ENCODE data around the gene SESN2. TPM values are rescaled to one million over a fixed set of nuclear protein-coding genes. Genes with fewer than 3 reads are reported as not detected.

The SESN2 gene
- total and polyA plus RNA-seq, 7 donors = 4.9 to 36.5 (median 6.3) TPM

GRCh38 chr1:28288487-28288886, 29.2 kb downstream of the SESN2 start:
- H3K27me3 ChIP-seq = no peaks in the 10 kb centered on the region
- no peak for DNase-seq
- TF ChIP-seq EP300 (IDR thresholded peaks at IDR 0.05) = no peak
- no peak for TF ChIP-seq POLR2AphosphoS5 (IDR thresholded peaks at IDR 0.05)
- TF ChIP-seq CTCF (IDR thresholded peaks at IDR 0.05) = no peak
- TF ChIP-seq POLR2A (IDR thresholded peaks at IDR 0.05) = no peak
- H3K9me3 ChIP-seq = no peaks in the 10 kb centered on the region
- H3K27ac ChIP-seq = no peak overlapping the region
- intact Hi-C loops (cut with DNase I) = no loop called here
- 80 to 87% methylated on average over 8 of the region's 8 CpGs for WGBS, 2 donors
- H3K4me3 ChIP-seq = no peak overlapping the region
- no peaks in the 10 kb centered on the region for H3K36me3 ChIP-seq
- no peaks in the 10 kb centered on the region for H3K4me1 ChIP-seq

GRCh38 chr1:28290851-28291250, 31.5 kb downstream of the SESN2 start:
- Histone ChIP-seq H3K27ac (no peak overlapping the region), H3K9me3 (no peaks in the 10 kb centered on the region), H3K36me3 (no peaks in the 10 kb centered on the region), H3K27me3 (no peaks in the 10 kb centered on the region), H3K4me3 (no peak overlapping the region), H3K4me1 (no peaks in the 10 kb centered on the region)
- intact Hi-C loops (cut with DNase I) = no loop called here
- DNase-seq = no peak
- TF ChIP-seq CTCF (IDR thresholded peaks at IDR 0.05) (no peak), EP300 (IDR thresholded peaks at IDR 0.05) (no peak), POLR2AphosphoS5 (IDR thresholded peaks at IDR 0.05) (no peak), POLR2A (IDR thresholded peaks at IDR 0.05) (no peak)
- 14 to 59% methylated on average over 2 of the region's 2 CpGs for WGBS, 2 donors

GRCh38 chr1:28291711-28292110, 32.4 kb downstream of the SESN2 start:
- H3K4me3 ChIP-seq = no peak overlapping the region
- TF ChIP-seq POLR2A (IDR thresholded peaks at IDR 0.05) (no peak), POLR2AphosphoS5 (IDR thresholded peaks at IDR 0.05) (no peak), EP300 (IDR thresholded peaks at IDR 0.05) (no peak), CTCF (IDR thresholded peaks at IDR 0.05) (no peak)
- no peaks in the 10 kb centered on the region for H3K27me3 ChIP-seq
- DNase-seq = no peak
- no peak overlapping the region for H3K27ac ChIP-seq
- no peaks in the 10 kb centered on the region for H3K36me3 ChIP-seq
- intact Hi-C loops (cut with DNase I) = no loop called here
- no peaks in the 10 kb centered on the region for H3K4me1 ChIP-seq
- WGBS, 2 donors = 38 to 52% methylated on average over 6 of the region's 6 CpGs
- no peaks in the 10 kb centered on the region for H3K9me3 ChIP-seq

- DNase-seq = no peak
- Histone ChIP-seq H3K27me3 (no peaks in the 10 kb centered on the region), H3K27ac (no peak overlapping the region)
Observed at GRCh38 chr1:28295936-28296335, 36.6 kb downstream of the SESN2 start.

More at GRCh38 chr1:28295936-28296335, 36.6 kb downstream of the SESN2 start:
- no peak overlapping the region for H3K4me3 ChIP-seq
- no peak for TF ChIP-seq POLR2A (IDR thresholded peaks at IDR 0.05)
- TF ChIP-seq CTCF (IDR thresholded peaks at IDR 0.05) = no peak
- no peak for TF ChIP-seq POLR2AphosphoS5 (IDR thresholded peaks at IDR 0.05)
- no peak for TF ChIP-seq EP300 (IDR thresholded peaks at IDR 0.05)
- H3K9me3 ChIP-seq = no peaks in the 10 kb centered on the region
- intact Hi-C loops (cut with DNase I) = no loop called here
- 88 to 90% methylated on average over 2 of the region's 2 CpGs for WGBS, 2 donors
- no peaks in the 10 kb centered on the region for H3K4me1 ChIP-seq
- H3K36me3 ChIP-seq = no peaks in the 10 kb centered on the region

Data from sigmoid colon (tissue), 7 donors.